Anterior cingulate cortex (tissue), 58 donors: ENCODE data around the gene MMP7.

Source experiments
- DNase-seq, 58 donors: peaks; one replicate each; lab custom pipeline; 2025; lab: John Stamatoyannopoulos, UW

Gene MMP7

GRCh38 chr11:102530558-102530957, at the start of gene MMP7:
Gene MMP7 (minus strand): TSS chr11:102530747. CDS start chr11:102530700, 47 bp downstream.
- no peak for DNase-seq

GRCh38 chr11:102577723-102578122, 47.2 kb upstream of the MMP7 start:
- DNase-seq: no peak

GRCh38 chr11:102577182-102577581, 46.6 kb upstream of the MMP7 start:
- no peak for DNase-seq

- DNase-seq: no peak
These were observed 45.8 kb upstream of the MMP7 start for GRCh38 chr11:102576350-102576749.

- no peak for DNase-seq
These were observed 44.5 kb upstream of the MMP7 start for GRCh38 chr11:102575012-102575411.

- DNase-seq: no peak
These were observed 43.3 kb upstream of the MMP7 start for GRCh38 chr11:102573851-102574250.

- no peak for DNase-seq
These were observed 42.1 kb upstream of the MMP7 start for GRCh38 chr11:102572554-102573220.

- DNase-seq: no peak
These were observed 38.3 kb upstream of the MMP7 start for GRCh38 chr11:102568851-102569250.

- DNase-seq: no peak
These were observed 35.6 kb upstream of the MMP7 start for GRCh38 chr11:102566112-102566511.

GRCh38 chr11:102564110-102564509, 33.6 kb upstream of the MMP7 start:
- DNase-seq: no peak

GRCh38 chr11:102561636-102562035, 31.1 kb upstream of the MMP7 start:
- no peak for DNase-seq

- DNase-seq: peak in 4 of 58 donors; percentile 4 to 16 (median 10)
These were observed 30.0 kb upstream of the MMP7 start for GRCh38 chr11:102560555-102561011.

- DNase-seq: no peak
These were observed 29.3 kb upstream of the MMP7 start for GRCh38 chr11:102559839-102560238.

GRCh38 chr11:102555091-102555490, 24.5 kb upstream of the MMP7 start:
- DNase-seq: no peak

GRCh38 chr11:102553835-102554282, 23.3 kb upstream of the MMP7 start:
- no peak for DNase-seq

GRCh38 chr11:102552447-102553194, 22.1 kb upstream of the MMP7 start:
- no peak for DNase-seq

GRCh38 chr11:102552020-102552419, 21.5 kb upstream of the MMP7 start:
- DNase-seq: no peak

- peak in 1 of 58 donors; percentile 1 for DNase-seq
These were observed 20.7 kb upstream of the MMP7 start for GRCh38 chr11:102551169-102551781.

- DNase-seq: no peak
These were observed 16.4 kb upstream of the MMP7 start for GRCh38 chr11:102546923-102547471.

GRCh38 chr11:102546427-102546826, 15.9 kb upstream of the MMP7 start:
- DNase-seq: no peak

- no peak for DNase-seq
These were observed 15.2 kb upstream of the MMP7 start for GRCh38 chr11:102545701-102546100.
